K562 (cell line): Measurements from ENCODE around the gene LYPD5. TPM values are rescaled to one million over a fixed set of nuclear protein-coding genes. Genes with fewer than 3 reads are reported as not detected.

Source experiments
- ERF ChIP-seq: fragments of 450-650 bp; formaldehyde crosslinking; IDR thresholded peaks from 2 replicates; pipeline ENCODE4 v1.4.0; 2020; ENCODE audit warnings: mild to moderate bottlenecking, mixed read lengths
- HLTF ChIP-seq: fragments of 450-650 bp; IDR thresholded peaks from 2 replicates; pipeline ENCODE4 v1.6.1; 2016
- HMGN3 ChIP-seq: IDR thresholded peaks from 2 replicates; pipeline ENCODE4 v1.6.1; 2011; ENCODE audit warnings: borderline replicate concordance, low read depth, mild to moderate bottlenecking, mixed read lengths, low read length; ENCODE audit not compliant: insufficient read length; ENCODE audit errors: extremely low read depth
- HMGXB4 ChIP-seq: sonication (generic); formaldehyde crosslinking; IDR thresholded peaks from 2 replicates; pipeline ENCODE4 v1.8.1; 2023; ENCODE audit warnings: mild to moderate bottlenecking, missing genetic modification reagents
- IRF1 ChIP-seq: sonication (generic); formaldehyde crosslinking; IDR thresholded peaks from 2 replicates; pipeline ENCODE4 v1.8.0; 2022; ENCODE audit warnings: missing genetic modification reagents, mild to moderate bottlenecking, borderline replicate concordance
- MAX ChIP-seq: sonication (generic); formaldehyde crosslinking; IDR thresholded peaks from 2 replicates; pipeline ENCODE4 v1.9.0; 2022; ENCODE audit warnings: mild to moderate bottlenecking, missing genetic modification reagents
- MBD1 ChIP-seq: fragments of 250-450 bp; sonication (Bioruptor Pico); IDR thresholded peaks from 2 replicates; pipeline ENCODE4 v1.8.0; 2022; ENCODE audit warnings: inconsistent platforms
- MBD2 ChIP-seq: sonication (generic); IDR thresholded peaks from 2 replicates; pipeline ENCODE4 v1.6.1; 2016; ENCODE audit warnings: low read depth, borderline replicate concordance
- MEF2A ChIP-seq: IDR thresholded peaks from 2 replicates; pipeline ENCODE4 v1.6.1; 2011; ENCODE audit warnings: low read depth, mild to moderate bottlenecking, low read length, moderate library complexity; ENCODE audit not compliant: control insufficient read depth
- SREBF1 ChIP-seq: fragments of 150-350 bp; IDR thresholded peaks from 2 replicates; pipeline ENCODE4 v1.6.1; 2014; ENCODE audit warnings: antibody characterized with exemption, low read depth, low read length, borderline replicate concordance
- TEAD2 ChIP-seq: fragments of 450-650 bp; IDR thresholded peaks from 2 replicates; pipeline ENCODE4 v1.6.1; 2016; ENCODE audit warnings: missing genetic modification characterization, control low read depth, missing compliant biosample characterization
- TFAM ChIP-seq: fragments of 250-450 bp; sonication (Bioruptor Pico); conservative IDR thresholded peaks from 2 replicates; pipeline ENCODE4 v1.5.0; 2021; ENCODE audit warnings: mild to moderate bottlenecking, moderate library complexity
- WHSC1 ChIP-seq: IDR thresholded peaks from one replicate; pipeline ENCODE4 v1.6.1; 2012; ENCODE audit warnings: low read length, control low read depth, inconsistent platforms
- ZC3H4 ChIP-seq: sonication (generic); formaldehyde crosslinking; IDR thresholded peaks from 2 replicates; pipeline ENCODE4 v1.9.0; 2021; ENCODE audit warnings: missing genetic modification reagents, borderline replicate concordance
- ZFP30 ChIP-seq: fragments of 250-450 bp; sonication (Bioruptor Pico); IDR thresholded peaks from 2 replicates; pipeline ENCODE4 v1.8.0; 2022; ENCODE audit warnings: moderate library complexity, mild to moderate bottlenecking, inconsistent platforms, borderline replicate concordance
- ZNF263 ChIP-seq: sonication (generic); formaldehyde crosslinking; IDR thresholded peaks from 2 replicates; pipeline ENCODE4 v1.8.0; 2022; ENCODE audit warnings: mild to moderate bottlenecking, missing genetic modification reagents, borderline replicate concordance
- ZNF507 ChIP-seq: conservative IDR thresholded peaks from 2 replicates; pipeline ENCODE4 v1.6.1; 2017; ENCODE audit warnings: missing genetic modification characterization, missing compliant biosample characterization
- polyA plus RNA-seq, 8 experiments: library from polyadenylated mRNA; depleted of rRNA in 4 of 8; stranded (reverse) in 5 of 8; unstranded in 3 of 8; fragments of >200 nt; fragmentation: Nextera tagmentation in 2 of 8; fragmentation: Illumina TruSeq in 1 of 8; extraction: Ambion mirVana in 2 of 8; extraction: Trizol in 1 of 8; gene quantifications; 2 replicates each; pipeline versions ENCODE4 v1.2.1 to v1.2.3, GENCODE V29; 2011 to 2014; ENCODE audit warnings: inconsistent platforms in 1 of 8, missing spikeins in 1 of 8
- total RNA-seq, 7 experiments: library from RNA; depleted of rRNA in 6 of 7; stranded (reverse); fragments of >200 nt in 6 of 7; fragmentation: Illumina TruSeq in 2 of 7; extraction: Trizol in 2 of 7; gene quantifications; 2 replicates each; pipeline versions ENCODE4 v1.2.1 to v1.2.3, GENCODE V29; 2011 to 2021; ENCODE audit warnings: low replicate concordance in 1 of 7
- TF ChIP-seq, protein P1 (sequence below): fragments of 450-650 bp; conservative IDR thresholded peaks from 2 replicates; pipeline ENCODE4 v1.6.1; 2016; ENCODE audit warnings: missing genetic modification characterization, low read depth, mild to moderate bottlenecking, control low read depth, missing compliant biosample characterization
- TF ChIP-seq, protein P2 (sequence below): fragments of 450-650 bp; formaldehyde crosslinking; IDR thresholded peaks from 2 replicates; pipeline ENCODE4 v1.4.0; 2020; ENCODE audit warnings: mild to moderate bottlenecking, moderate library complexity

LYPD5 gene
- total and polyA plus RNA-seq, 9 of the 15 experiments (the other 6 are each of a cell fraction or from before 2014, with no cell fraction given): 0.03 to 0.22 (median 0.10) TPM; not detected in 3

DNA sequence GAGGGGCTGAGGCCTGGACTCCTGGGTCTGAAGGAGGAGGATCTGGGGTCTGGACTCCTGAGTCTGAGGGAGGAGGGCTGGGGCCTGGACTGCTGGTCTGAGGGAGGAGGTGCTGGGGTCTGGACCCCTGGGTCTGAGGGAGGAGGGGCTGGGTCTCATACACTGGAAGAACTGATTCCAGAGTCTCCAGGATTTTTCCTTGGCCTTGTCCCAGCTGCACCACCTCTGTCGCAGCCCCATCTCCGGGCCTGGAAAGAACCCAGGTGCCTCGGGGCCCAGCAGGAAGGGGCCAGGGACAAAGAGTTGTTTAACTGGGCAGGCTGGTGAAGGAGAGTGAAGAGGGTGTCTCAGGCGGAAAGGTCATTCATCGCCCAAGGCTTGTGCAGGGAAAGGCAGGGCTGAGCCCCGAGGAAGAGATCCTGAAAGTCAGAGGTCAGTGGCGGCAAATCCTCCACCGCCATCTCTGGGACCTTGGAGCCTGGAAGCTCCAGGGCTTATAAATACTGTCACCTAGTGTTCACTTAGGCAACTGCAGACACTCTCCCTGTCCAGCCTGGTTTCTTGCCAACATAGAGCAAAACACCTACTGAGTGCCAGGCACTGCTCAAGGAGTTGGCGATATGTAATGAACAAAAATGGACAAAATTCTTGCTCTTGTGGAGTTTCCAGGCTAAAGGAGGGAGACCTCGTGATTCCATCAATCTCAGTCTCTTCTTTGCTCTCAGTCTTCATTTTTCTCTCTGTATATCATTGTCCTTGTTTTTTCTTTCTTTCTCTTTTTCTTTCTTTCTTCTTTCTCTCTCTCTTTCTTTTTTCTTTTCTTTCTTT lies 17.1 kb downstream of the LYPD5 start (continued):
- TF ChIP-seq SREBF1 (no peak), MEF2A (no peak), WHSC1 (no peak), IRF1 (CRISPR knock-in tag) (no peak), ZC3H4 (no peak), ERF (CRISPR knock-in tag) (no peak), HMGN3 (no peak), MBD1 (no peak), ZFP30 (no peak), HMGXB4 (CRISPR knock-in tag) (no peak), MBD2 (no peak), ZNF507 (tag) (no peak), TFAM (CRISPR knock-in tag) (no peak), TEAD2 (tag) (no peak), MAX (CRISPR knock-in tag) (no peak), HLTF (no peak), ZNF263 (CRISPR knock-in tag) (peak; percentile 37; the same call in 1 of the 2 replicates)
- TF ChIP-seq, protein P1, sequence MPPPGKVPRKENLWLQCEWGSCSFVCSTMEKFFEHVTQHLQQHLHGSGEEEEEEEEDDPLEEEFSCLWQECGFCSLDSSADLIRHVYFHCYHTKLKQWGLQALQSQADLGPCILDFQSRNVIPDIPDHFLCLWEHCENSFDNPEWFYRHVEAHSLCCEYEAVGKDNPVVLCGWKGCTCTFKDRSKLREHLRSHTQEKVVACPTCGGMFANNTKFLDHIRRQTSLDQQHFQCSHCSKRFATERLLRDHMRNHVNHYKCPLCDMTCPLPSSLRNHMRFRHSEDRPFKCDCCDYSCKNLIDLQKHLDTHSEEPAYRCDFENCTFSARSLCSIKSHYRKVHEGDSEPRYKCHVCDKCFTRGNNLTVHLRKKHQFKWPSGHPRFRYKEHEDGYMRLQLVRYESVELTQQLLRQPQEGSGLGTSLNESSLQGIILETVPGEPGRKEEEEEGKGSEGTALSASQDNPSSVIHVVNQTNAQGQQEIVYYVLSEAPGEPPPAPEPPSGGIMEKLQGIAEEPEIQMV (tag): 0 out of 2 replicates have a peak, but pooled peaks have one; percentile 7
- TF ChIP-seq, protein P2, sequence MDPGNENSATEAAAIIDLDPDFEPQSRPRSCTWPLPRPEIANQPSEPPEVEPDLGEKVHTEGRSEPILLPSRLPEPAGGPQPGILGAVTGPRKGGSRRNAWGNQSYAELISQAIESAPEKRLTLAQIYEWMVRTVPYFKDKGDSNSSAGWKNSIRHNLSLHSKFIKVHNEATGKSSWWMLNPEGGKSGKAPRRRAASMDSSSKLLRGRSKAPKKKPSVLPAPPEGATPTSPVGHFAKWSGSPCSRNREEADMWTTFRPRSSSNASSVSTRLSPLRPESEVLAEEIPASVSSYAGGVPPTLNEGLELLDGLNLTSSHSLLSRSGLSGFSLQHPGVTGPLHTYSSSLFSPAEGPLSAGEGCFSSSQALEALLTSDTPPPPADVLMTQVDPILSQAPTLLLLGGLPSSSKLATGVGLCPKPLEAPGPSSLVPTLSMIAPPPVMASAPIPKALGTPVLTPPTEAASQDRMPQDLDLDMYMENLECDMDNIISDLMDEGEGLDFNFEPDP (CRISPR knock-in tag): no peak
